Eye (tissue), 1 donor: ENCODE measurements around the gene SBSN.

Experiments used
- DNase-seq: peaks from one replicate; pipeline ENCODE4 v3.0.0-alpha.2; 2015

The SBSN gene

DNA sequence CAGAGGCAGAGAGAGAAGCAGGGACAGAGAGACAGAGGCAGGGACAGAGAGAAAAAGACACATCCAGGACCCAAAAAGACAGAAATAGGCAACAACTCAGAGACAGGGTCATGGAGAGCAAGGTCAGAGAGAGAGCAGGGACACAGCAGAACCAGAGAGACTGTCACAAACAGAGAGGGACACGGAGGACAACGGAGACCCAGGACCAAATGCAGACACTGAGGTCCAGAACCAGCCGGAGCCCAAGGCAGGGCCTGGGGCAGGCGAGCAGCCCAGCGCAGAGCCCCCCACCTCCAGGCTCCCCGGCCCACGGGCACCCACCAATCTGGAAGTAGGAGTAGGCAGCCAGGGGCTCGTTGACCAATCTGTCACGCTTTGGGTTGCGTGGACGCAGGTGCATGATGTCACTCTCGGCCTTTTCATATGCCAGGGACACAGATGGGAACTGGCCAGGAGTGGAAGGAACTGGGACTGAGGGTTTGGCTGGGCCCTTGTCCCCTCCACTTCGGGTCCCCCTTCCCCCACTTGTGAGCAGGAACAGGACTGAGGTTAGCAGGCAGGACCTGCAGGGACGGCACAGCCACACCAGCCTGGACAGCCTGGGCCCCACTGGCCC, 25.4 kb upstream of the SBSN start:
- no peak for DNase-seq

DNA sequence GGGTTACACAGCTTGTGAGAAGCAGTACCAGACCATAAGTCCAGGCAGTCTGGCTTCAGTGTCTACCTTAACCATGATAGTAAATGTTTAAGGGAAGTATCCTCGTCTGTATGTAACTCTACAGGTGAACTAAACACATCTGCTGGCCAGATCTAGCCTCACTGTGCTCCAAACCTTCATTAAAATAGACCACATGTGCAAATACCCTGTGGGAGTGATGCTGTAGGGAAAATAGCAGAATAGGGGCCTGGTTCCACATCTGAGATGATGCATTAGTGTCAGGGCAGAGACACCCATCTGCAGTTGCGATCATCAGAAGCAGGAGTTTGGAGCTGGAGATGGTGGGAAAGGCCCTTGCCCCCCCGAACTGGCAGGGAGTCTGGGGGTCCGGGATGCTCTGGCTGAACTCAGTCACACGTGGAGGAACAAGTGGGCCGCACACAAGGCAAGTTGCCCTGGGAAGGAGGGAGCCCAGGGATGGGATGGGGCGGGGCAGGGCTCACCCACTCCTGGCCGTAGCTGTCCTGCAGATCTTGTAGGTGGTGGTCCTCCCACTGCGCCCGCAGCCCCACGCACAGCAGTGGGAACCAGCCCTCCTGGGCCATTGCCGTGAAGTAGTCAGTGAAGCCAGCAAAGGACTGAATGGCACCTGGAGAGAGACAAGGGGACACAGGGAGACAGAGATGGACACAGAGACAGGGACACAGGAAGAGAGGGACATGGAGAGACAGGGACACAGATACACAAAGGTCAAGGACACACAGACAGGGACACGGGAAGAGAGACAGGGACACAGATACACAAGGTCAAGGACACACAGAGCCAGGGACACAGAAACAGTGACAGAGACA, 24.6 kb upstream of the SBSN start:
- DNase-seq: no peak

DNA sequence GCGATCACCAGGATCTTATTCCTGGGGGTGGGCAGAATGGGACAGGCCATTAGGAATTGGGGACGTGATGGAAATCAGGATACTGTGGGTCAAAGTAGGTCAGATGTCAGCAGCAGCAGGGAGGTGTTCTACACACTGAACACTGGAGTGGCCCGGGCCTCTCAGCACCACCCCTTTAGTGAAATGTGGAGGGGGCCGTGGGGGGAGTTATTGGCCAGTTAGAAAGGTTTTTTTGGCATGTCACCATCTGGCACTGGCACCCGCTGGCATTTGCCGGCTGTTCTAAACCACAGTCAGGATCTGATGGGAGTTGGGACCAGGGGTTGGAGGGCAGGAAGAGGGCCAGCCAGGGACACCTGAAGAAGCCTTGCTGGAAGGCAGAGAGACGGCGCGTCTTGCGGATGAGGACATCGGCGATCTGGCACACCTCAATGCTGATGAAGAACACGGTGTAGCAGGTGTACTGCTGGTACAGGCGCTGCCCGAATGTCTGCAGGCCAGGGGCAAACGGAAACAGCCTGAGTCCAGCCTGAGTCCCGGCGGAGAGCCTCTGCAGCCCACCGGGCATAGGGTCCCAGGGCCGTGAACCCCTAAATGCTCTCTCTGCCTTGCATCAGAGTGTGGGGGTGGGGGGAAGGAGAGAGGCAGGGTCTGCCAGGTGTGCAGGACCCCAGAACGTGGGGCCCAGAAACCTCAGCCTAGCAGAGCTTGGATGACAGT, 23.1 kb upstream of the SBSN start:
- no peak for DNase-seq

DNA sequence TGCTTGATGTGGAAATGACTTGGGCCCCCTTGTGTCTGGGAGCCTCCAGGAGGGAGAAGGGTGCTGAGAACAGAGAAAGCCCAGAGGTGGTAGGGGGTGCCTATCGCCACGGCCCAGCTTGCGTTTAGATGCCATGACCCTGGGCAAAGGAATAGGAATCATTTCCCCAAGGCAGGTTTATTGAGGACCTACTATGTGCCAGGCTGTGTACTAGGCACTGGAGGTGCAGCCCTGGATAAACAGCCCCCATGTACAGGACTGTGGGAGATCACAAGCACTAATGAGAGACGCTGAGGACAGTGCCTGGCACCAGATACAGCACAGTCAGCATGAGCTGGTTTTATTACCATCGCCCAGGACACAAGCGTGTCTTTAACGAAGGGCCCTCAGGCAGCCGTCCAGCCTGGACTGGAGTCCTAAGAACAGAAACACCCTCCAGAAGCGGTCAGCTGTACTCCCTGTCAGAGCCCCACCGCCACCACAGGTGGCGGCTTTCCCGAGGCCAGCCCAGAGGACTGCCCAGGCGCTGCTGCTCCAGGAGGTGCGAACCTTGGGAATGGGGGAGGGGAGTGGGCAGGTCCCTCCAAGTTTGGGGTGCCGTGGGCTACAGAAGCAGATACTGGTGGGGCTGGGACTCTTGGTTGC, 21.9 kb upstream of the SBSN start:
- no peak for DNase-seq

DNA sequence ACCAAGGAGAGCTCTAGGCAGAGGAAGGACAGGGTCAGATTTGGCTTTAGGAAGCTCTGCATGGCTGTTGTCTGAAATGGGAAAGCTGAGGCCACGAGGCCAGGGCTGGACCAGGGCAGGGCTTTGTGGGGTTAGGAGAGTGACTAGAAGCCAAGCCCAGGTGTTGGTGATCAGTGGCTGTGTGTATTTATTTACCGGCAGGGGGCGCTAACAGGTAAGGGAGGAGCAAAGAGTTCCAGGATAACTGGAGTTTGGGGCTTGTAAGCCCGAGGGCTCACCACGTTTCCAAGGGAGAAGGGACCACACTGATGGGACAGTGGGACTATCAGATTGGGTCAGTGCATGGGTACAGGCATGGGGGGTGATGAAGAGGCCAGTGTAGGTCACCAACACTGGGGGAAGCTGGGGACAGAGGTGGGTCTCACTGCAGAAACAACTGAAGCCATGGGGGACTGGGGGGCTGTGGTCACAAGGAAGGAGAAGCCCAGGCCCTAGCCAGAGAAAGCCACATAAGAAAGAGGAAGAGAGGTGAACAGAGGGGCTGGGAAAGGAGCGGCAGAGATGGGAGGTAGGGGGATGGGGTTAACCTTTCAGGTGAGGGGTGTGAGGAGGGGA, 21.2 kb upstream of the SBSN start:
- peak; percentile 89 for DNase-seq

DNA sequence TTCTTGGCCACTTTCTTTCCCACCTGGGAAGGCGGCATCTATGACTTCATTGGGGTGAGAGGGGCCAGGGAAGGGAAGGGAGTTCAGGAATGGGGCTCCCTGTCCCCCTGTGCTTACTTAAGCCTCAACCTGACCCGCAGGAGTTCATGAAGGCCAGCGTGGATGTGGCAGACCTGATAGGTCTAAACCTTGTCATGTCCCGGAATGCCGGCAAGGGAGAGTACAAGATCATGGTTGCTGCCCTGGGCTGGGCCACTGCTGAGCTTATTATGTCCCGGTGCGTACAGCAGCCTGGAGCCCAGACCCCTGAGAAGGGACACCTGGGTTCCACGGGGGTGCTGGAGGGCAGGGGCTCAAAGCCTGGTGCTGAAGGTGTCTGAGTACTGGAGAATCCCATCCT, 18.4 kb upstream of the SBSN start:
- no peak for DNase-seq

DNA sequence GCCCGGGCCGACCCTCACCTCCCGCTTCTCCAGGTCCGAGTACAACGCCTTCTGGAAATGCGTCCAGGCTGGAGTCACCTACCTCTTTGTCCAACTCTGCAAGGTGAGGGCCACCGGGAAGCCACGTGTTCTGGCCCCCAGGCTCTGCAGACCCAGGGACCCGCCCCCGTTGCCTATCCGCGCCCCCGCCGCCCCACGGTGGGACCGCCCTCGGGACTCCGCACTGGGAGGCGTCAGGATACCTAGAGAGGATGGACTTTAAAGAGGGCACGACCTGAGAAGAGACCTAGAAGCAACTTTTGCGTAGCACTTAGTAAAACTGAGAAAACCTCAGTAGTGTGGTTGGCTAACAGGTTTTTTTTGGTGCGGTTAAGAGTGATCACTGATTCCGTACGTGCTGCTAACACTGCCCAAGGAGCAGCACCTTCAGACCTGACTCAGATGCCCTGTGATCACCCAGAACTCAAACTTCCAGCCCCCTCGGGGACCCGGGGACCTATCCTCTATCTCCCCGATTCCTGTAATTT, 17.8 kb upstream of the SBSN start:
- no peak for DNase-seq

DNA sequence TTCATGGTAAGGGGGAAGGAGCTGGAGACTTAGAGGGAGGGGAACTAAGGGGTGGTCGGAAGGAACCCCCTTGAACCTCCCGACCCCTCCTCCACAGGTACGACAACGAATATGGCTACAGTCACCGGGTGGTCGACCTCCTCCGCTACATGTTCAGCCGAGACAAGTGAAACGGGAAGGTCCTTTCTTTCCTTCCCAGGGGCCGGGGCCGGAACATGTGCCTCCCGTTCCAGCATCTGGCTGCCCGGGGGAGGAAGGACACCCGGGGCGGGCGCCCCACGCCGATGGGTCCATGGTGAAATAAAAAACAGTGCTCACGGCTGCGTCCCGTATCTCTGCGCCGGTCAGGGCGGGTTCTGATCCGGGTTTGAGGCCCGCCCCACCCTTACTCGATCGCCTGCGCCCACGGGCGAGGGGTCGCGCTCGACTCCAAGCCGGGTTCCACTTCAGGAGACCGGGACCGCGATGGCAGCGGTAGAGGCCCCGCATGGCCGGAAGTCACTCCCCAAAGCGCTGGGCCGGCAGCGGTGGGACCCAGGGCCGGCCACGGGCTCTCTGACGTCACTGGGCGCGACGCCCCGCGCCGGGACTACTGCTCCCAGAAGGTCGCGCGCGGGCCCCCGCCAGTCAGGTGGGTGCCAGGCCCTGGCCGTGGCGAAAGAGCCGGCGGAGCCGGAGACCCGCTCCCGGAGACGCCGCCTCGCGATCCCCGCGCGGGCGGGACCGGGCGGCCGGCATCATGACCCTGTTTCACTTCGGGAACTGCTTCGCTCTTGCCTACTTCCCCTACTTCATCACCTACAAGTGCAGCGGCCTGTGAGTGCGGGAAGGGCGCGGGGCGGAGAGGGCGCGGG, 17.1 kb upstream of the SBSN start, which contains the start of gene TMEM147:
Gene TMEM147, plus strand, starts transcription at position 626 of the 854 bp plus-strand sequence. Its CDS starts 114 bp downstream, at position 740.
- DNase-seq: peak; percentile 94

DNA sequence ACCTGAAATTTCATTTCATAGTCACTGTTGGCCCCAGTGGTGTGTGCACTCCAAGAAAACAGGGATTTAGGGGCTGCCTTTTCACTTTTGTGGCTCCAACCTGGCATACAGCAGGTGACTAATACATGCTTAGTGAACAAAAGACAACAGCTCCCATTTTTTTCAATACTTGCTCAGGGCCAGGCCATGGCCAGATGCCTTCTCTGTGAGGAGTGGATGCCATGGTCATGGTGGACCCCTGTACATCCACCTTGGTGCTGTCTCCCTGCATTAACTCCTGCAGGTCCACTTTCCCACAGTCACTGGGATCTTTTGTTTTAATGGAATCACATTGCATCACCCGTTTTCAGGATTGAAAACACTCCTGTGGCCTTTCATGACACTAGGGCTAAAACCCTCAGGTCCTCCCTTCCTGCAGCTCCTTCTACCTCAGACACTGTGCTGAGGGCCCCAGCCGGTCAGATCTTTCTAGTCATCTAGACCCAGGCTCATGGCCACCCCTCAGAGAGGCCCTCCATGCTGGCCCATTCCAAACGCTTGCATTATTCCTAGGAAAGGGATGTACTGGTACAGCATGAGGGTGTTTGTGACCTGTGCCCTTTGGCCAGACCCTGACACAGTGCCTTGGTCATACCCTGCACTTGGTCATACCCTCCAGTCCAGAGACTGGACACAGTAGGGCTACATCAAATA, 16.1 kb upstream of the SBSN start:
- DNase-seq: no peak

DNA sequence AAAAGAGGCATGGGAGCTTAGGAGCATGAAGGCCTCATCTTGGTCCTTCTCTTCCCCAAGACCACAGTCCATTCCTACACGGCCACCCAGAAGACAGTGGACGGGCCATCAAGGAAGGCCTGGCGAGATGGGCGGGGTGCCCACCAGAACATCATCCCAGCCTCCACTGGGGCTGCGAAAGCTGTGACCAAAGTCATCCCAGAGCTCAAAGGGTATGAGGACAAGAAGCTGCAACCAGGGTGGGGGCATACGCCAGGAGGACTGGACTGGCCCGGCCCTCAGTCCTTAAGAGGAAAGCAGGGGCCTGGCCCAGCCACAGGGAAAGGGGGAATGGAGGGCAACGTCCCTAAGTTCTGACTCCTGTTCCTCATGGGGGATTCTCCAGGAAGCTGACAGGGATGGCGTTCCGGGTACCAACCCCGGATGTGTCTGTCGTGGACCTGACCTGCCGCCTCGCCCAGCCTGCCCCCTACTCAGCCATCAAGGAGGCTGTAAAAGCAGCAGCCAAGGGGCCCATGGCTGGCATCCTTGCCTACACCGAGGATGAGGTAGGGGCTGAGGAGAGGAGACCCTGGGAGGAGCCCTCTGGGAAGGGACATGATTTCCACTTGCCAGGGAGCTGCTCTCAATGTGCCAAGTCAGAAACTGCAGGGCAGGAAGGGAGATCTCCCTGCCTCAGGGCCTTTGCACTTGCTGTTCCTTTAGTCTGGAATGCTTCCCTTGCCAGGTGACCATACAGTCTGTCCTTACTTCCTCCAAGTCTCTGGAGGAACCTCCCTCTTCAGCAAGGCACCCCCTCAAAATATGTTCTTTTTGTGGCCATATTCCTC, 15.4 kb upstream of the SBSN start:
- DNase-seq: no peak

DNA sequence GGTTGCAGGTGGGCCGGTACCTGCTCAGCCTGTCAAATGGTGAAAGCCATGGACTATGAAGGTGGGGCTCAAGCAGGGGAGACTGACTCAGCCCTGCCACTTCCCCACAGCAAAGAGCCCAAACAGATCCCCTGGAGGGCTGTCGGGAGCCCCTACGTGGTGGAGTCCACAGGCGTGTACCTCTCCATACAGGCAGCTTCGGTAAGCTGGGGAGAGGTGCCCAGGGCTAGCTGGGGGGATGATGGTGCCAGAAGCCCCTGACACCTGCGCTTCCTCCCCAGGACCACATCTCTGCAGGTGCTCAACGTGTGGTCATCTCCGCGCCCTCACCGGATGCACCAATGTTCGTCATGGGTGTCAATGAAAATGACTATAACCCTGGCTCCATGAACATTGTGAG, 14.1 kb upstream of the SBSN start:
- no peak for DNase-seq

DNA sequence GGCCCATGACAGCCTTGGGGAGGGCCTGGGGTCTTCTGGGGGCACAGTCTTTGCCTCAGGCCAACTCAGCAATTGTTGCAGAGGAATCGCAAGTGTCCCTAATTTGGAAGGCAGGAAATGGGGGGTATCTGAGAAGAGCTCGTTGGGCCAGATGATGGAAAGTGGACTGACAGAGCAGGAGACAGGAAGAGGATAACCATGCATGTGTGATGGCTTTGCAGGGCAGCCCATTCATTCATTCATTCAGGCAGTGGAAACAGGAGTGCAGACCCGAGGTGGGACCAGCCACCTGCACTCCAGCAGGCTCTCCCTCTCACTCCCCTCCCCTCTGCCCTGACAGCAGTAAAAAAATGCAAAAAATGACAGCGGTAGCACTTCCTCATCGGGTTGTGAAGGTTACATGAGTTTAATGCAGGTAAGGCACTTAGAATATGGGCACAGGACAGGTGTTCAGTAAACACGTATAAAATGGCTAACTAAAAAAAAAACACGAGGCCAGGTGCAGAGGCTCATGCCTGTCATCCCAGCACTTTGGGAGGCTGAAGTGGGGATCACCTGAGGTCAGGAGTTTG, 12.3 kb upstream of the SBSN start:
- DNase-seq: no peak

DNA sequence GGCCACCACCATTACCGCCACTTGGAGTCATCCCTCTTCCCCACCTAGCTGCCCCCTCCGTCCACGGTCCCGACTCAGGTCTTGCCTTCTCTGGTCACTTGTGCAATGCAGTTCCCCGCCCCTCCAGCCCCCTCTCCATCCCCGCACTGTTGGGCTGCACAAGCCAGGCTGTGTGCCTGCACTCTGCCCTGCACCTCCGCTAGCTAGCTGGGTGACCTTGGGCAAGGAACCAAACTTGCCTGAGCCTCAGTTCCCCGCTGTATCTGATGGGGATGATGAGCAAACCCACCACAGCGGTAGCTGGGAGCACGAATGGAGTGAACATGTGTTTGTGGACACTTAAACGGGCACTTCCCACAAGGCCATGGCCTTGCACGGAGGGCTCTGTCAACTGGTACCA, 11.7 kb upstream of the SBSN start:
- DNase-seq: no peak

DNA sequence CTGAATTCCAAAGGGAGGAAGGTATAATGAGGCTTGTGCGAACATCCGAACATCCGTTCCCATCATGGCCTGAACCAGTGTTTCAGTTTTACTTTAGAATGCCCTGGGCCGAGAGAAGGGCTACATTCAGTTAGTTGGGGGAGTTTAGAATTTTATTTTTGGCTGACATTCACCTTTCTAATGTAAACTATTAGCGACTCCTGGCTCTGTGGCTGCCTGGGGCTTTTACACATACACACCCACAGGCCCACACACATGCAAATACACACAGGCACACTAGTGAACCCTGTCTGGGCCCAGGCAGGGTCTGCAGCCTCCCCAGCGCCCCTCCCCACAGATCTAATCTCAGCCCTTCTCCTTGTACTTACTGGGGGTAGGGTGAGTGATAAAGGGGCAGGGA, 11.2 kb upstream of the SBSN start:
- DNase-seq: no peak

DNA sequence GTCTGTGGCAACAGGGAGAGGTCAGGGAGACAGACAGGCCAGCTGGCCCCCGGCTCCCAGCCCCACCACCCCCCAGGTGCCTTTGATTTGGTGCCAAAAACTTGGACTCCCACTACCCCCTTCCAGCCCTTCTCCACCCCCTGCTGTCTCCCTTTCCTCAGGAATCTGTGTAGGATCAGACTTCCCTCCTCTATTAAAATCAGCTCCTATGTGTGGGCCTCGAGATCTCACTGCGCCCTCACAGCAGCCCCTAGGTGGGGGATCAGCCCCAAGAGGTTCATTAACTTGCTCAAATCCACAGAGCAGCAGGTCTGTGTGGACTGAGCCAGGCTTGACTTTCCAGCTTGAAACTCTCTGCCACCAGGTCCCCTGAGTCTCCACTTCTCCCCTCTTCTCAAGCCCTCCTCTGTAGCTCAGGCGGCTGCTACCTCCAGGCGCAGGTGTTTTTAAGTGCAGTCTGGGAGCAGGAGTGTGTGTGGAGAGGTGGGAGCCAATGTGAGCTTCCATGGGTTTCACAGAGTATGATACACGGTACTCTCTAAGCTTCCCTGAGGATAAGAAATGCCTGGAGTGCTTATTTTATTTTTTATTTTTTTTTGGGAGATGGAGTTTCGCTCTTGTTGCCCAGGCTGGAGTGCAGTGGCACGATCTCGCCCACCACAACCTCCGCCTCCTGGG, 6.8 kb upstream of the SBSN start:
- DNase-seq: no peak

DNA sequence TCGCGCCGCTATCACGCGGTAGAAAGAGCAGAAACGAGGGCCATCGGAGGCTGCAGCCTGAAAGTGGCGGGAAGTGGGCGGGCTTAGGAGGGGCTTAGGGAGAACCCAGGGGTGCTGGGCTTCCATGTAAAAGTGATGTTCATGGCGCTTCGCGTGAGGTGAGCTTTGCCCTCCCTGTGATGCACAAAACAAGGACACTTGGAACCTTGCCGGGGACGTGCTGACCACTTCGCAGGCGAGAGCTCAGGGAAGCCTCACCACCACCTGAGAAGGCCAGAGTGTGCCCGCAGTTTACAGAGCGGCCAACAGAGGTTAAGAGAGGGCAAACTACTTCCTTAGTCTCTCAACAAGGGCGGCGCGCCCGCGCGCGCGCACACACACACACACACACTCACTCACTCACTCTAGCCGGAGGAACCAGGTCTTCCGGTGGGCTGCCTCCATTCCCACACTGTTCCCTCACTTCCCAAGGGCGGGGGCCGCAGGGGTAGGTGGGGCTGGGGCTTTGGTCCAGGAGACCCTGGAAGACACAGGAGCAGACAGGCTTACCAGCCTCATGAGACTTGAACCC, 5.8 kb upstream of the SBSN start:
- DNase-seq: peak; percentile 41

DNA sequence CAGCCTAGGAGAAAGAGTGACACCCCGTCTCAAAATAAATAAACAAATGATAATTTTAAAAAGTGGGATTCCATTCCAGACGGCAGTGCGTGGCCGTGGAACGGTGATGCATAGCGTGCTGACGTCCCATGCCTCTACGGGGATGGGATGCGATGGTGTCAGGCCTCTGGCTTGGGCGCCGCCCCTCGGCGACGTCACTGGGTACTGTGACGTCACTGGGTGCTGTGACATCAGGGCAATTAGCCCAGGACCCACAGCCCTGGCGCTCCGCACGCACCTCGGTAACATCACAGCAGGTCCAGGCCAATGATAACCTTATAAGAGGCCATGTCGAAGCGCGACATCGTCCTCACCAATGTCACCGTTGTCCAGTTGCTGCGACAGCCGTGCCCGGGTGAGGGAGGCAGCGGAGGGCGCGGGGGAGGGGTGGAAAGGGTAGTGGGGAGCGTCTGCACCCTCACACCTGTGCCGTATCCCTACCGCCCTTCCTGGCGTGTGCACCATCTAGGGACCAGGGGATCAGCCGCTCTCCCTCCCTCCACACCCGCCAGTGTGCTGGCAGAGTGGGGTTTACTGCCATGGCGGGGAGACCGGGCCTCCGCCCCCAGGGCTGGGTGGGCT, 5.2 kb upstream of the SBSN start, which contains the start of gene GAPDHS:
Gene GAPDHS, plus strand, starts transcription at position 256 of the 621 bp plus-strand sequence. Its CDS starts 72 bp downstream, at position 328.
- DNase-seq: no peak

DNA sequence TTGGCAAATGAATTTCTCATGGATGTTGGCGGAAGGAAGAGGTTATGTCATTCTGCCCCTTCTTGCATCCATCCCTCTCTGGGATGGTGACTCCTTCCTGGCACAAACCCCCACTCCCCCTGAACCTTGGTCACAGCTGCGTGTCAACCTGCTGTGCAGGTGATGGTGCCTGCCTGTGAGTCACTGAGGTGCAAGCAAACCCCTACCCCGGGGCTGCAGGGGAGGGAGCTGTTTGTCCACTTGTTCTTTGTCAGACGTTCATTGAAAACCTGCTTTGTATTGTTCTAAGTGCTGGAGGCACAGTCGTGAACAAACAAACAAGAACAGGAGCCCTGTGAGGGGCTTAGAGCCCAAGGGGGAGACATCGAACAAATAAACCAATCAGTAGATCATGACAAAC, 3.2 kb upstream of the SBSN start:
- no peak for DNase-seq
